ENCODE measurements around the gene JUN. TPM values are rescaled to one million over a fixed set of nuclear protein-coding genes. Genes with fewer than 3 reads are reported as not detected.

Gene JUN
- total RNA-seq: 100 to 1,000 TPM in 1 of 7 donors, 10 to 100 TPM in 6; 33.7 to 162 (median 60.3) TPM
- 10 to 100 TPM in 2 of 3 donors, 1 to 10 TPM in 1; 8.3 to 40.8 (median 18.6) TPM for polyA plus RNA-seq
- long read RNA-seq, donor 1, transcript JUN-201 (1 exons, 3,540 nt): major isoform, 392 of 392 reads
- long read RNA-seq, donor 1, partial matches to known transcripts: 0 of 392 reads
- long read RNA-seq, donor 1, other reads (novel, unspliced or antisense): 0 of 392 reads
- long read RNA-seq, donor 2, transcript JUN-201 (1 exons, 3,540 nt): major isoform, 472 of 472 reads
- long read RNA-seq, donor 2, partial matches to known transcripts: 0 of 472 reads
- long read RNA-seq, donor 2, other reads (novel, unspliced or antisense): 0 of 472 reads

DNA sequence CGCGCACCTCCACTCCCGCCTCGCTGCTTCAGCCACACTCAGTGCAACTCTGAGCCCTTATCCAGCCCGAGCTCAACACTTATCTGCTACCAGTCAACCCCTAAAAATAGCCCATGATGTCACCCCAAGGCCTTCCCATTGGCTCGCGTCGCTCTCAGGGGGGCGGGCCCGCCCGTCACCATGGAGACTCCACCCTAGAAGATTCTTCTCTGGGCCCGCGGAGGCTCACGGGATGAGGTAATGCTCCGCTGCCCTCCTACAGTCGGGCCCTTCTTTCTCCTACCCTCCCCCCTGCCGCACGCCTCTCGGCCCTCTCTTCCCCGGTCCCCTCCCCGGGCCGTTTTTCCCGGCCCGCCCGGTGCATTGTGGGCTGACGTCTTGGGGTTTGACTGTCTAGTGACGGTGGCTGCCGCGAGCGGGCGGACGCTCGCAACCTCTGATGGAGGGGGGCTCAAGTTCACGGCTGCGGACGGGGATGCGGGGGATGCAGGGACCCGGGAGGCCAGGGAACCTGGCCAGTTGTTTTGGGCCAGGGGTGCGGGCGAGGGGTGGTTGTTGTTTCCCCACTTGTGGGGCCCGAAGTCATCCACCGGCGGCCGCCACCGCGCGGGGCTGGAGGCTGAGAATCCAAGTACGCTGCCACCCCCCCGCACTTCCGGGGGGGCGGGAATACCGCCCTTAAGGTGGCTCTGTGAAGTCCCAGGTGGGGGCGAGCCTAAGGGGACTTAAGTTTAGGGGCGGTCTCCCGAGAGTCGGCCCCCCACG lies at the start of gene JUN:
JUN (minus strand) TSS at position 55 of the 765 bp plus-strand sequence. CDS start 977 bp downstream, outside the sequence.
- H3K9me3 ChIP-seq: peaks cover 0 to 16% (median 13%) of the 10 kb centered on the region in 8 donors
- H3K27ac ChIP-seq: peak within 1 kb of the TSS; percentile 98 to 99 (median 99)
- DNase-seq: peak; percentile 99
- H3K4me3 ChIP-seq: peak within 1 kb of the TSS; percentile 57 to 88 (median 69)
- H3K27me3 ChIP-seq (replicated peaks in 1 of 7): peaks cover 0 to 9% (median 0%) of the 10 kb centered on the region in 7 donors
- peaks cover 0 to 14% (median 0%) of the 10 kb centered on the region in 6 donors for H3K36me3 ChIP-seq
- WGBS, 5 donors: 0 to 1% (median 1%) methylated on average over 42 to 57 of the region's 57 CpGs
- intact Hi-C loops (cut with DNase I; ENCODE audit: low total_unique reads): loop anchor here (10.0 kb wide), 2 partner anchors 101 to 511 kb away; partner anchors contain the start of gene FGGY
- peaks cover 0 to 52% (median 35%) of the 10 kb centered on the region in 6 donors for H3K4me1 ChIP-seq
- TF ChIP-seq POLR2A (IDR thresholded peaks at IDR 0.05): peak; percentile 99 to 100 (median 99)
- peak in 3 of 11 experiments; percentile 12 to 27 (median 15) for TF ChIP-seq CTCF (IDR thresholded peaks at IDR 0.05 in 8 of 11, conservative IDR thresholded peaks at IDR 0.05 in 3 of 11)
- peak; percentile 99 to 100 (median 100) for TF ChIP-seq POLR2AphosphoS5 (IDR thresholded peaks at IDR 0.05)

GRCh38 chr1:58833166-58833565 lies 49.3 kb upstream of the JUN start:
- intact Hi-C loops (cut with DNase I; ENCODE audit: low total_unique reads): no loop called here
- H3K9me3 ChIP-seq: peaks cover 0 to 5% (median 1%) of the 10 kb centered on the region in 8 donors
- H3K36me3 ChIP-seq: no peaks in the 10 kb centered on the region
- no peak for DNase-seq
- TF ChIP-seq CTCF (IDR thresholded peaks at IDR 0.05 in 8 of 11, conservative IDR thresholded peaks at IDR 0.05 in 3 of 11): no peak
- TF ChIP-seq POLR2AphosphoS5 (IDR thresholded peaks at IDR 0.05): no peak
- TF ChIP-seq POLR2A (IDR thresholded peaks at IDR 0.05): no peak
- WGBS, 5 donors: 91 to 100% (median 95%) methylated on average over 1 of the region's 1 CpG
- no peak overlapping the region for H3K27ac ChIP-seq
- H3K27me3 ChIP-seq (replicated peaks in 1 of 7): no peaks in the 10 kb centered on the region
- H3K4me1 ChIP-seq: peaks cover 0 to 19% (median 6%) of the 10 kb centered on the region in 6 donors
- no peak overlapping the region for H3K4me3 ChIP-seq

- TF ChIP-seq CTCF (IDR thresholded peaks at IDR 0.05 in 8 of 11, conservative IDR thresholded peaks at IDR 0.05 in 3 of 11) (no peak), POLR2AphosphoS5 (IDR thresholded peaks at IDR 0.05) (no peak), POLR2A (IDR thresholded peaks at IDR 0.05) (no peak)
- peaks cover 5 to 28% (median 22%) of the 10 kb centered on the region in 8 donors for H3K9me3 ChIP-seq
- H3K27me3 ChIP-seq (replicated peaks in 1 of 7): no peaks in the 10 kb centered on the region
- DNase-seq: no peak
- no peaks in the 10 kb centered on the region for H3K36me3 ChIP-seq
- WGBS, 5 donors: 87 to 98% (median 88%) methylated on average over 1 of the region's 1 CpG
- H3K27ac ChIP-seq: no peak overlapping the region
- H3K4me3 ChIP-seq: no peak overlapping the region
- H3K4me1 ChIP-seq: peaks cover 0 to 14% (median 0%) of the 10 kb centered on the region in 6 donors
- intact Hi-C loops (cut with DNase I; ENCODE audit: low total_unique reads): no loop called here
Observed at GRCh38 chr1:58830291-58830690, 46.4 kb upstream of the JUN start.
